Pancreas (tissue), 10 donors: ENCODE data around the gene WDR77. TPM values are rescaled to one million over a fixed set of nuclear protein-coding genes. Genes with fewer than 3 reads are reported as not detected.

Experiments
- ATAC-seq, 4 donors: fragments of 200-7000 bp; cut with Tn5 transposase; one replicate each; pipeline versions ENCODE4 v1.8.0 to v1.9.1; 2020; ENCODE audit warnings: mild to moderate bottlenecking in 4 of 4, moderate library complexity in 4 of 4
- DNase-seq, 6 donors: peaks; one replicate each; pipeline ENCODE4 v3.0.0-alpha.2; 2020
- FAIRE-seq: peaks from 2 replicates; lab custom pipeline; 2012; peaks lifted over from hg19 to GRCh38; lab: Jason Lieb, UNC
- H3K27ac ChIP-seq, 4 donors: fragments of 200-600 bp; sonication (generic); 1 replicate in 3 of 4; 2 replicates in 1 of 4; pipeline versions ENCODE4 v1.5.0 to v1.8.0; 2020
- H3K27me3 ChIP-seq, 4 donors: fragments of 200-600 bp; one replicate each; pipeline ENCODE4 v1.8.0; 2021
- H3K36me3 ChIP-seq, 3 donors: fragments of 200-600 bp; sonication (generic) in 1 of 3; one replicate each; pipeline versions ENCODE4 v1.5.0 to v1.8.0; 2020 to 2021
- H3K4me1 ChIP-seq, 3 donors: fragments of 200-600 bp; one replicate each; pipeline ENCODE4 v1.8.0; 2021
- H3K4me3 ChIP-seq, 4 donors: fragments of 200-600 bp; sonication (generic) in 2 of 4; one replicate each; pipeline versions ENCODE4 v1.5.0 to v1.8.0; 2020 to 2021
- H3K9me3 ChIP-seq, 4 donors: fragments of 200-600 bp; one replicate each; pipeline ENCODE4 v1.8.0; 2021
- WGBS, 2 donors: extraction: QIAGEN DNeasy Blood & Tissue Kit; methylation state at CpG; one replicate each; pipeline ENCODE4 v1.1.7; 2013; 5-methylcytosine and 5-hydroxymethylcytosine counted together
- intact Hi-C, 3 donors: fragments of 100-400 bp; cut with DNase I; formaldehyde crosslinking; loops; one replicate each; pipeline versions ENCODE4 v1.11.1 to v1.14.2; 2022
- polyA plus RNA-seq, 2 donors: library from polyadenylated mRNA; stranded (reverse); fragments of 200-250 nt; gene quantifications; one replicate each; pipeline ENCODE4 v1.2.3, GENCODE V29; 2013
- total RNA-seq, 6 donors: library from RNA; stranded (reverse); fragmentation: NEBNext Ultra II Directional in 4 of 6; extraction: Animal tissue kit (Norgen Biotek cat#: 25700) in 4 of 6; gene quantifications; one replicate each; pipeline versions ENCODE4 v1.2.1 to v1.2.4, GENCODE V29; 2021 to 2023
- TF ChIP-seq, protein P1 (sequence below), 4 donors: fragments of 200-600 bp; sonication (generic) in 3 of 4; IDR thresholded peaks; one replicate each; pipeline versions ENCODE4 v1.5.0 to v1.8.0; 2021; ENCODE audit warnings: antibody characterized with exemption in 4 of 4
- donor health status: healthy with polysubstance abuse.
- donor health status: DM: no; HTN: no; CAD: no; lungs with moderate emphysema.
- donor health status: DM: no; HTN: no; CAD: no.
- donor health status: control.
- donor health status: control.
- donor health status: Bipolar disorder and iron deficiency.
- donor health status: DM: yes; HTN: yes; CAD: no.
- donor health status: DM: no; HTN: no; CAD: no.
- donor health status: DM: no; HTN: no; CAD: no.
- donor health status: DM: yes; HTN: yes; CAD: no.

The WDR77 gene
- total and polyA plus RNA-seq, 8 donors, result 4.8 to 15.2 (median 10.1) TPM

- peak in 3 of 4 donors; percentile 28 to 79 (median 76) for ATAC-seq
- WGBS, 2 donors, result 75 to 86% methylated on average over 4 of the region's 4 CpGs
- H3K27ac ChIP-seq, result peak overlapping the region in 2 of 4 donors; percentile 5 to 48
- no peak for FAIRE-seq
- TF ChIP-seq, protein P1, sequence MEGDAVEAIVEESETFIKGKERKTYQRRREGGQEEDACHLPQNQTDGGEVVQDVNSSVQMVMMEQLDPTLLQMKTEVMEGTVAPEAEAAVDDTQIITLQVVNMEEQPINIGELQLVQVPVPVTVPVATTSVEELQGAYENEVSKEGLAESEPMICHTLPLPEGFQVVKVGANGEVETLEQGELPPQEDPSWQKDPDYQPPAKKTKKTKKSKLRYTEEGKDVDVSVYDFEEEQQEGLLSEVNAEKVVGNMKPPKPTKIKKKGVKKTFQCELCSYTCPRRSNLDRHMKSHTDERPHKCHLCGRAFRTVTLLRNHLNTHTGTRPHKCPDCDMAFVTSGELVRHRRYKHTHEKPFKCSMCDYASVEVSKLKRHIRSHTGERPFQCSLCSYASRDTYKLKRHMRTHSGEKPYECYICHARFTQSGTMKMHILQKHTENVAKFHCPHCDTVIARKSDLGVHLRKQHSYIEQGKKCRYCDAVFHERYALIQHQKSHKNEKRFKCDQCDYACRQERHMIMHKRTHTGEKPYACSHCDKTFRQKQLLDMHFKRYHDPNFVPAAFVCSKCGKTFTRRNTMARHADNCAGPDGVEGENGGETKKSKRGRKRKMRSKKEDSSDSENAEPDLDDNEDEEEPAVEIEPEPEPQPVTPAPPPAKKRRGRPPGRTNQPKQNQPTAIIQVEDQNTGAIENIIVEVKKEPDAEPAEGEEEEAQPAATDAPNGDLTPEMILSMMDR (IDR thresholded peaks at IDR 0.05), result no peak
- intact Hi-C loops, result loop anchor here in 1 of 3 donors (10.0 kb wide), 1 partner anchor 285 kb away; no protein-coding TSS in a partner anchor
- H3K27me3 ChIP-seq, result no peaks in the 10 kb centered on the region
- H3K36me3 ChIP-seq, result no peaks in the 10 kb centered on the region
- DNase-seq, result no peak
- no peak overlapping the region for H3K4me3 ChIP-seq
- H3K4me1 ChIP-seq, result no peaks in the 10 kb centered on the region
- H3K9me3 ChIP-seq, result no peaks in the 10 kb centered on the region
Measured at GRCh38 chr1:111489604-111490003, 40.5 kb upstream of the WDR77 start.

DNA sequence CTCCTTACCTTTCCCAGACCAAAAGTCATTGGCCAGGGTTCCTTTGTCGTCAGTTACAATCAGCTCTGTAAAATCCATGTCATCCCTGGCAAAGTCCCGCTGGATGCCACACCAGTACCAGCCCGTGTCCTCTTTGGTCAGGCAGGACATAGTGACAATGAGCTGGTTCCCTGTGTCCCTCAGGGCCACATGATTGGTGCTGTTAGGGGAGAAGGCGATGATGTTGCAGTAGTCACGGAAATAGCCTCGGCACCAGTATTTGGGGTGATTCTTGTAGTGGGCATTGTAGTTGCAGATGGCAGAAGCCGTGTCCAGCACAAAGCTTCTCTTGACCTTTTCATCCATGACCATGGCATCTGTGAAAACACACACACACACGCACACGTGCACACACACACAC lies 39.6 kb upstream of the WDR77 start:
- H3K36me3 ChIP-seq, result no peaks in the 10 kb centered on the region
- no peak for ATAC-seq
- FAIRE-seq, result no peak
- TF ChIP-seq, protein P1 (IDR thresholded peaks at IDR 0.05), result no peak
- DNase-seq, result no peak
- intact Hi-C loops, result loop anchor here in 1 of 3 donors (10.0 kb wide), 1 partner anchor 286 kb away; no protein-coding TSS in a partner anchor
- H3K4me3 ChIP-seq, result no peak overlapping the region
- H3K4me1 ChIP-seq, result no peaks in the 10 kb centered on the region
- H3K27me3 ChIP-seq, result no peaks in the 10 kb centered on the region
- no peak overlapping the region for H3K27ac ChIP-seq
- WGBS, 2 donors, result 84 to 90% methylated on average over 9 of the region's 9 CpGs
- no peaks in the 10 kb centered on the region for H3K9me3 ChIP-seq

DNA sequence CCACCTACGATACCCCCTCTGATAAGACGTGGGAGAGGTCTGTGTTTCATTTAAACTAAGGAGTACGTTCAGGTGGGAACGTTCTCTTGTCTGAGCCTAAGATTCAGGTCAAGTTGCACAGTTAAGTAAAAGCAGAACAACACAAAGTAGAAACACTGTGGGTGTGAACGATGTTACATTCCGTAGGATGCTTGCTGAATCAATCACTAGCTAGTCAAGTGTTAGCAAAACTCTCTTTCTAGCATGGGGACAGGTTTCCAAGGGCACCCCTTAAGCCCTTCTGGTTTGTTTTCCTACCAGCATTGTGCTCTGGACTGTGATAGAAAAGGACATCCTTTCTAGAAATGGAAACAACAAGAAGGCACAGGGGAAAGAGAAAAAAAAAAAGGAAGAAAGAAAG lies 38.1 kb upstream of the WDR77 start:
- intact Hi-C loops, result loop anchor here in 1 of 3 donors (10.0 kb wide), 1 partner anchor 288 kb away; no protein-coding TSS in a partner anchor
- Histone ChIP-seq H3K36me3 (no peaks in the 10 kb centered on the region), H3K4me3 (no peak overlapping the region), H3K4me1 (no peaks in the 10 kb centered on the region), H3K27me3 (no peaks in the 10 kb centered on the region), H3K9me3 (no peaks in the 10 kb centered on the region), H3K27ac (no peak overlapping the region)
- FAIRE-seq, result no peak
- no peak for ATAC-seq
- TF ChIP-seq, protein P1 (IDR thresholded peaks at IDR 0.05), result no peak
- 59 to 76% methylated on average over 6 of the region's 6 CpGs for WGBS, 2 donors
- DNase-seq, result no peak

DNA sequence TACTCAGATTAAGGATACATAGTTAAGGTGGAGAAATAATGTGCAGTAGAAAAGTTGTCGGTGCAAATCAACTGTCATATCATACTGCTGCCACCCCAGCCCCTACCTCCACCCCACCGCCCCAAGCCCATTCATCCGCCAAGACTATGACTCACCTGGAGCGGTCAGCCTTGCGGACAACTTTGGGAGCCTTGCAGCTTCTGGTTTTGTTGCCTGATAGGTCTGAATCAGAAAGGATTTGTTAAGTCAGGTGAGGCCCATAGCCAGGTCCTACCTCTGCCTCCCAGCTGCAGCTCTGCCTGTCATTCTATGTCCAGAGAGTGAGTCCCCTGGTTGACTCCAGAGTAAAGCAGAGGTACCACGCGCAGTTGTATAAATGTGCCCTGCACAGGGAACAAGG lies 37.4 kb upstream of the WDR77 start:
- DNase-seq (no peak), ATAC-seq (no peak), FAIRE-seq (no peak)
- no peaks in the 10 kb centered on the region for H3K36me3 ChIP-seq
- H3K4me3 ChIP-seq, result no peak overlapping the region
- TF ChIP-seq, protein P1 (IDR thresholded peaks at IDR 0.05), result no peak
- 93 to 94% methylated on average over 7 of the region's 7 CpGs for WGBS, 2 donors
- intact Hi-C loops, result loop anchor here in 1 of 3 donors (10.0 kb wide), 1 partner anchor 288 kb away; no protein-coding TSS in a partner anchor
- no peak overlapping the region for H3K27ac ChIP-seq
- H3K4me1 ChIP-seq, result no peaks in the 10 kb centered on the region
- no peaks in the 10 kb centered on the region for H3K9me3 ChIP-seq
- H3K27me3 ChIP-seq, result no peaks in the 10 kb centered on the region

- Histone ChIP-seq H3K4me3 (no peak overlapping the region), H3K27ac (no peak overlapping the region), H3K4me1 (no peaks in the 10 kb centered on the region), H3K9me3 (no peaks in the 10 kb centered on the region), H3K27me3 (no peaks in the 10 kb centered on the region), H3K36me3 (no peaks in the 10 kb centered on the region)
- TF ChIP-seq, protein P1 (IDR thresholded peaks at IDR 0.05), result no peak
- no peak for FAIRE-seq
- no peak for DNase-seq
- intact Hi-C loops, result loop anchor here in 1 of 3 donors (10.0 kb wide), 1 partner anchor 290 kb away; no protein-coding TSS in a partner anchor
- no peak for ATAC-seq
Measured at GRCh38 chr1:111484391-111485026, 35.5 kb upstream of the WDR77 start.
